Measurements from ENCODE around the gene ST6GALNAC6. TPM values are rescaled to one million over a fixed set of nuclear protein-coding genes. Genes with fewer than 3 reads are reported as not detected.

Gene ST6GALNAC6
- total RNA-seq, 1 donor from 2014 or later: 80.0 TPM

DNA sequence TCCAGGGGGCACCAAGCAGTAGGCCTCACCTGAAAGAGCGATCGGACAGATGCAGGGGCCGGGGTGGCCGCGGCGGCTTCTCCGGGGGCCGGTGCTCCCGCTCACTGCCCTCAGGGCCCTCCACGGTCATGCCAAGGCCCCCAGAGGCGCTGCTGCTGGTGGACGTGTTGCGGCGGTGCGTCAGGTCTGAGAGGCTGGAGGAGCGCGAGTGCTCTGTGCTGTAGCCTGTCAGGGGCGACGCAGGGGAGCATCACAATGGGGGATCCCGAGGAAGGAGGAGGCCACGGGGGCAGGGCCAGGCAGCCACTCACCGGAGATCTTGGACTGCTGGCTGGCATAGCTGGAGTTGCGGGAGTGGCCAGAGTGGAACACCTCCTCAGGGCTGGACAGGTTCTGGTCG, 45.9 kb upstream of the ST6GALNAC6 start:
- no peak overlapping the region for H3K27ac Mint-ChIP-seq (ENCODE audit: unreplicated experiment)
- H3K9me3 Mint-ChIP-seq (ENCODE audit: unreplicated experiment): no peaks in the 10 kb centered on the region
- peaks cover 3% of the 10 kb centered on the region for H3K4me1 Mint-ChIP-seq (ENCODE audit: unreplicated experiment)
- TF ChIP-seq, protein P1, sequence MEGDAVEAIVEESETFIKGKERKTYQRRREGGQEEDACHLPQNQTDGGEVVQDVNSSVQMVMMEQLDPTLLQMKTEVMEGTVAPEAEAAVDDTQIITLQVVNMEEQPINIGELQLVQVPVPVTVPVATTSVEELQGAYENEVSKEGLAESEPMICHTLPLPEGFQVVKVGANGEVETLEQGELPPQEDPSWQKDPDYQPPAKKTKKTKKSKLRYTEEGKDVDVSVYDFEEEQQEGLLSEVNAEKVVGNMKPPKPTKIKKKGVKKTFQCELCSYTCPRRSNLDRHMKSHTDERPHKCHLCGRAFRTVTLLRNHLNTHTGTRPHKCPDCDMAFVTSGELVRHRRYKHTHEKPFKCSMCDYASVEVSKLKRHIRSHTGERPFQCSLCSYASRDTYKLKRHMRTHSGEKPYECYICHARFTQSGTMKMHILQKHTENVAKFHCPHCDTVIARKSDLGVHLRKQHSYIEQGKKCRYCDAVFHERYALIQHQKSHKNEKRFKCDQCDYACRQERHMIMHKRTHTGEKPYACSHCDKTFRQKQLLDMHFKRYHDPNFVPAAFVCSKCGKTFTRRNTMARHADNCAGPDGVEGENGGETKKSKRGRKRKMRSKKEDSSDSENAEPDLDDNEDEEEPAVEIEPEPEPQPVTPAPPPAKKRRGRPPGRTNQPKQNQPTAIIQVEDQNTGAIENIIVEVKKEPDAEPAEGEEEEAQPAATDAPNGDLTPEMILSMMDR (IDR thresholded peaks at IDR 0.05; ENCODE audit: unreplicated experiment): no peak
- H3K36me3 Mint-ChIP-seq (ENCODE audit: low read depth, unreplicated experiment): no peaks in the 10 kb centered on the region
- no peak for DNase-seq (ENCODE audit: low spot score)
- peaks cover 10% of the 10 kb centered on the region for H3K27me3 Mint-ChIP-seq (ENCODE audit: unreplicated experiment)
- no peak overlapping the region for H3K4me3 Mint-ChIP-seq (ENCODE audit: unreplicated experiment)

DNA sequence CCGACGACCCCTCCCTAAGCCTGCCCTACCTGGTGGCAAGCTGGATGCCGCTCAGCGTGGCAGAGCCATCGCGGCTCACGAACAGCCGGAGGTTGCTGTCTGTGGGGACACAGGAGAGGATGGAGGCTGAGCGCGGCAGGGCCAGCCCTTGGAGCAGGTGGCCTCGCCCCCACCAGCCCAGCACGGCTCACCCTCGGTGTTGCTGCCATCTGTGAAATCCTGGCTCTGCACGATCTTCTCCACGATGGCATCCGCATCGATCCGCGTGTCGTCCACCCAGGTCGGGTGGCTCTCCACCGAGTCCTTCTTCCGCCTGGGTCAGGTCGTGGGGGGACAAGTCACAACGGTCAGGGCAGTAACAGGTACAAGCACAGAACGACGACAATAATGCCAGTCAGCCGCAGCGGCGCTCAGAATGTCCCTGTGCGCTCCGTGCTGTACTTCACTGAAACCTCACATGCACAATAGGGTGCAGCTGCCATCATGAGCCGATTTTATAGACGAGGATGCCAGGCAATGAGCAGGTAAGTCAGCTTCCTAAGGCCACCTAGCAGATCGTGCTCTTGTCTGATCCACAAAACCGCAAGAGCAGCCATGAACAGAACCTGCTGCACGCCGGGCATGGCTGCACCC, 45.3 kb upstream of the ST6GALNAC6 start:
- H3K27ac Mint-ChIP-seq (ENCODE audit: unreplicated experiment): no peak overlapping the region
- no peaks in the 10 kb centered on the region for H3K9me3 Mint-ChIP-seq (ENCODE audit: unreplicated experiment)
- peaks cover 3% of the 10 kb centered on the region for H3K4me1 Mint-ChIP-seq (ENCODE audit: unreplicated experiment)
- DNase-seq (ENCODE audit: low spot score): no peak
- TF ChIP-seq, protein P1 (IDR thresholded peaks at IDR 0.05; ENCODE audit: unreplicated experiment): no peak
- H3K27me3 Mint-ChIP-seq (ENCODE audit: unreplicated experiment): peaks cover 8% of the 10 kb centered on the region
- no peaks in the 10 kb centered on the region for H3K36me3 Mint-ChIP-seq (ENCODE audit: low read depth, unreplicated experiment)
- no peak overlapping the region for H3K4me3 Mint-ChIP-seq (ENCODE audit: unreplicated experiment)

DNA sequence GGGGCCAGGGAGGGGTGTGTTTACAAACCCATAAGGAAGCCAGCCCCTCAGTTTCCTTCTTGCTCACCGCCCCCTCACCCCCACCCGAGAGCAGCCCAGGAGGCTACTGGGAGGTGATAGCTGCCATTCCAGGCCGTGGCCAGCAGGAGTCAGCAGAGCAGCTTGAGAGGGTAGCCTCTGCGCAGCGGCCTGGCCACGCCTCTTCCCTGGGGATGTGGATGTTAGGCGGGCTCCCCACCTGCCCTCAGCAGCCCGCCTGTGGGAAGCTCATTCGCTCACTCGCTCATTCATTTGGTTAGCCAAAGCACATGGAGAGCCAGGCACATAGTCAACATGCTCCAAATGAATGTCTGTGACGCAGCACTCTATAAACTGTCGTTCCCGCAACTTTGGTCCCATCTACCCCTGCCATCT, 44.3 kb upstream of the ST6GALNAC6 start:
- peaks cover 3% of the 10 kb centered on the region for H3K4me1 Mint-ChIP-seq (ENCODE audit: unreplicated experiment)
- peaks cover 10% of the 10 kb centered on the region for H3K27me3 Mint-ChIP-seq (ENCODE audit: unreplicated experiment)
- peak; percentile 85 for DNase-seq (ENCODE audit: low spot score)
- H3K4me3 Mint-ChIP-seq (ENCODE audit: unreplicated experiment): no peak overlapping the region
- TF ChIP-seq, protein P1 (IDR thresholded peaks at IDR 0.05; ENCODE audit: unreplicated experiment): peak; percentile 76
- H3K36me3 Mint-ChIP-seq (ENCODE audit: low read depth, unreplicated experiment): no peaks in the 10 kb centered on the region
- H3K27ac Mint-ChIP-seq (ENCODE audit: unreplicated experiment): no peak overlapping the region
- no peaks in the 10 kb centered on the region for H3K9me3 Mint-ChIP-seq (ENCODE audit: unreplicated experiment)

DNA sequence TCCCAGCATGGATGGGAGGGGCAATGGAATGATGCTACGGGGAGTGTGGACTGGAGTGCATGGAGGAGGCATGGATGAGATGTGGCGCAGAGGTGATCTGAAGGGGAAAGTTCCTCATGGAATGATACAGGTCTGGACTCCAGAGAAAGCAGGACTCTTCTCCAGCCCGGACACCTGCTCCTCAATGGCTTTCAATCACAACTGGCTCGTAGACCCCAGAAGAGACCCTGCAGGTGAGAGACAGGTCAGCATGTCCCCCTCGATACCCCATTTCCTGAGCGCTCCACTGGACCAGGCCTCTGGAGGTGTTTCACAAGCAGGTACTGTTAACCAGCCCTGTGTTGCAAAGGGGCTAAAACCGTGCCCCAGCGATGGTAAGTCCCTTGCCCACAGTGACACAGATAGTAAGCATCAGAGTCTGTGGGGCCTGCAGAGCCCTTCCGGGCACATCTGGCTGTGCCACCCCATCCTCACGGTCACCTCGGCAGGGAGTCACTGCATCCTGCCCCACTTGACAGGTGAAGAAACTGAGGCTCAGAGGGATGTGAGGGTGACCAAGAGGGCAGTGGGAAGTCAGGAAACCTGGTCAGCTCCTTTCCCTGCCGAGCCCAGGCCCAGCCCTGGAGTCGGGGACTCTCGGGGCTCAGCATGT, 43.7 kb upstream of the ST6GALNAC6 start:
- H3K27me3 Mint-ChIP-seq (ENCODE audit: unreplicated experiment): peaks cover 12% of the 10 kb centered on the region
- H3K4me1 Mint-ChIP-seq (ENCODE audit: unreplicated experiment): peaks cover 5% of the 10 kb centered on the region
- no peaks in the 10 kb centered on the region for H3K36me3 Mint-ChIP-seq (ENCODE audit: low read depth, unreplicated experiment)
- no peaks in the 10 kb centered on the region for H3K9me3 Mint-ChIP-seq (ENCODE audit: unreplicated experiment)
- peak overlapping the region; percentile 28 for H3K4me3 Mint-ChIP-seq (ENCODE audit: unreplicated experiment)
- TF ChIP-seq, protein P1 (IDR thresholded peaks at IDR 0.05; ENCODE audit: unreplicated experiment): no peak
- no peak for DNase-seq (ENCODE audit: low spot score)
- peak overlapping the region; percentile 20 for H3K27ac Mint-ChIP-seq (ENCODE audit: unreplicated experiment)
